Aorta (tissue), 5 donors: ENCODE data around the gene RNASE4. TPM values are rescaled to one million over a fixed set of nuclear protein-coding genes. Genes with fewer than 3 reads are reported as not detected.

Experiments
- ATAC-seq: fragments of 200-7000 bp; cut with Tn5 transposase; one replicate; pipeline ENCODE4 v1.9.1; 2022; ENCODE audit warnings: moderate library complexity; ENCODE audit not compliant: low FRiP score
- DNase-seq, 2 donors: peaks; one replicate each; pipeline ENCODE4 v3.0.0-alpha.2; 2020
- H3K27ac ChIP-seq, 2 donors: one replicate each; pipeline ENCODE4 v1.5.1; 2013; ENCODE audit warnings: low read length in 2 of 2, mild to moderate bottlenecking in 2 of 2, moderate library complexity in 2 of 2, control low read depth in 1 of 2, inconsistent platforms in 1 of 2, low read depth in 1 of 2
- H3K27me3 ChIP-seq, 2 donors: one replicate each; pipeline ENCODE4 v1.6.1; 2013; ENCODE audit warnings: control low read depth in 1 of 2, low read length in 1 of 2, mild to moderate bottlenecking in 1 of 2, moderate library complexity in 1 of 2; ENCODE audit not compliant: insufficient read depth in 2 of 2, control insufficient read depth in 1 of 2
- H3K36me3 ChIP-seq, 2 donors: one replicate each; pipeline ENCODE4 v1.6.1; 2013; ENCODE audit warnings: control low read depth in 1 of 2, low read length in 1 of 2, mild to moderate bottlenecking in 1 of 2; ENCODE audit not compliant: insufficient read depth in 2 of 2, control insufficient read depth in 1 of 2
- H3K4me1 ChIP-seq, 2 donors: one replicate each; pipeline ENCODE4 v1.6.1; 2013; ENCODE audit warnings: low read length in 2 of 2, control low read depth in 1 of 2, mild to moderate bottlenecking in 1 of 2, moderate library complexity in 1 of 2; ENCODE audit not compliant: insufficient read depth in 2 of 2, control insufficient read depth in 1 of 2
- H3K4me3 ChIP-seq, 2 donors: one replicate each; pipeline ENCODE4 v1.5.1; 2013; ENCODE audit warnings: low read length in 2 of 2, control low read depth in 1 of 2, mild to moderate bottlenecking in 1 of 2
- H3K9me3 ChIP-seq: one replicate; pipeline ENCODE4 v1.6.1; 2013; ENCODE audit warnings: mild to moderate bottlenecking, low read length; ENCODE audit not compliant: control insufficient read depth
- WGBS, 2 donors: extraction: QIAGEN DNeasy Blood & Tissue Kit; methylation state at CpG; one replicate each; pipeline ENCODE4 v1.1.7; 2013; 5-methylcytosine and 5-hydroxymethylcytosine counted together
- intact Hi-C, 2 donors: fragments of 100-400 bp; cut with DNase I; formaldehyde crosslinking; loops; one replicate each; pipeline versions ENCODE4 v1.14.2 to v1.15.0; 2022
- polyA plus RNA-seq, 2 donors: library from polyadenylated mRNA; stranded (reverse); fragments of 200-250 nt; gene quantifications; one replicate each; pipeline ENCODE4 v1.2.3, GENCODE V29; 2013
- total RNA-seq, 2 donors: library from RNA; stranded (reverse); fragmentation: NEBNext Ultra II Directional; extraction: Animal tissue kit (Norgen Biotek cat#: 25700); gene quantifications; one replicate each; pipeline ENCODE4 v1.2.1, GENCODE V29; 2021
- donor health status: healthy with polysubstance abuse.
- donor health status: Bipolar disorder and iron deficiency.
- donor health status: DM: no; HTN: no; CAD: no.
- donor health status: DM: no; HTN: no; CAD: no.
- donor health status: DM: yes; HTN: yes; CAD: no.

Gene RNASE4
- total and polyA plus RNA-seq, 4 donors = 37.4 to 85.1 (median 55.6) TPM

DNA sequence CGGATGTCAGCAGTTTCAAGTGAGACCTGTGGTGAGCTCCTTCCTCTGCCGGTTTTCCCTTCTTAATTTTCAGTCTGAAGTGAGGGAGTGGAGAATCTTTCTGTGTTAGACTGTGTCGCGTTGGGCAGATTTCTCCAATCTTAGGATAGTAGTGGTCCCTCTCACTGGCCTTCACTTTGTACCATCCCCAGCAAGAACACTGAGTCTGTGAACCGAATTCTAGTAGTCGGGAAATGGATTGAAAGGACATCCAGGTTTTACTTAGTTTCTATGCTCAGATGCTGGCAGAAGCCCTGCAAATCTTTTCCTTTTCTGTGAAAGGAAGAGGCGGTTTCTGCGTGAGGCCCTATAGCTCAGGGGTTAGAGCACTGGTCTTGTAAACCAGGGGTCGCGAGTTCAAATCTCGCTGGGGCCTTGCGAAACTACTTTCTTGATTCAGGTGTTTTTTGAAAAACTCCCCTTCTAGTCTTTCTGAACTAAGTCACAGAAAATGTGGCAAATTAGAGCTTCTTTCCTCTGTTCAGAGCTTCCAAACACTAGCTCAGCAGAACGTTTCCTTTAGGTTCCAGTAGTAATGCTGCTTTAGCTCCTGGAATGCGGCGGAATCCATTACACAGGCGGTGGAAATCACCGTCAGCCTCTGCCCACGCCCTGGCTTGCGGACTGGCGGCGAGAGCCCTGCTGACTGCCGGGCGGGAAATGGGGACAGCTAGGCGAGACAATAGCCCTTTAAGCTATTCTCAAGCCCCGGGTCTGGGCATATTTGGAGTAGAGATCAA lies 2.8 kb upstream of the RNASE4 start:
- ATAC-seq (peak; percentile 80), DNase-seq (peak; percentile 85 to 91)
- H3K9me3 ChIP-seq = no peaks in the 10 kb centered on the region
- intact Hi-C loops = loop anchor here (1.0 to 10.0 kb wide), 9 partner anchors 49 to 339 kb away; partner anchors contain the start of genes METTL17 (in 1 of the 2), PARP2 (in 1 of the 2), PIP4P1 (in 1 of the 2) and PNP (in 1 of the 2)
- WGBS, 2 donors = 0 to 1% methylated on average over 25 of the region's 25 CpGs
- no peaks in the 10 kb centered on the region for H3K36me3 ChIP-seq
- peaks cover 0 to 2% of the 10 kb centered on the region in 2 donors for H3K4me1 ChIP-seq
- peak overlapping the region; percentile 56 to 83 for H3K4me3 ChIP-seq
- H3K27me3 ChIP-seq = no peaks in the 10 kb centered on the region
- H3K27ac ChIP-seq = peak overlapping the region; percentile 78 to 98

DNA sequence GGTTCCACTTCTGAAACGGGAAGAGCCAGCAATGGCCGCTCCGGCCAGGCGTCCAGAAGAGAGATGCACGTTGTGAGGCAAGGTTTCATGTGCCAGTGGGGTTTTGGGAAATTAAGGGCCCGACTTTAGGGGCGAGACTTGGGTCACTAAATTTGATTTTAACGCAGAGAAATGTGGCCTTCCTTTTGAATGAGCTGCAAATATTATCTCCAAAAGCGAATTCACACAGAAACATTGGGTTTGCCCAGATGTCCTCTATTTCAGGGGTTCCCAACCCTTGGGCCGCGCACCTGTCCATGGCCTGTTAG lies 2.3 kb upstream of the RNASE4 start:
- 0 to 1% methylated on average over 11 of the region's 11 CpGs for WGBS, 2 donors
- Histone ChIP-seq H3K4me1 (peaks cover 0 to 2% of the 10 kb centered on the region in 2 donors), H3K9me3 (no peaks in the 10 kb centered on the region), H3K27me3 (no peaks in the 10 kb centered on the region), H3K27ac (peak overlapping the region; percentile 78 to 98), H3K4me3 (peak overlapping the region; percentile 56 to 83), H3K36me3 (no peaks in the 10 kb centered on the region)
- ATAC-seq (no peak), DNase-seq (no peak)
- intact Hi-C loops = loop anchor here (2.0 to 10.0 kb wide), 8 partner anchors 50 to 340 kb away; partner anchors contain the start of genes METTL17 (in 1 of the 2), PARP2 (in 1 of the 2), PIP4P1 (in 1 of the 2) and PNP (in 1 of the 2)

DNA sequence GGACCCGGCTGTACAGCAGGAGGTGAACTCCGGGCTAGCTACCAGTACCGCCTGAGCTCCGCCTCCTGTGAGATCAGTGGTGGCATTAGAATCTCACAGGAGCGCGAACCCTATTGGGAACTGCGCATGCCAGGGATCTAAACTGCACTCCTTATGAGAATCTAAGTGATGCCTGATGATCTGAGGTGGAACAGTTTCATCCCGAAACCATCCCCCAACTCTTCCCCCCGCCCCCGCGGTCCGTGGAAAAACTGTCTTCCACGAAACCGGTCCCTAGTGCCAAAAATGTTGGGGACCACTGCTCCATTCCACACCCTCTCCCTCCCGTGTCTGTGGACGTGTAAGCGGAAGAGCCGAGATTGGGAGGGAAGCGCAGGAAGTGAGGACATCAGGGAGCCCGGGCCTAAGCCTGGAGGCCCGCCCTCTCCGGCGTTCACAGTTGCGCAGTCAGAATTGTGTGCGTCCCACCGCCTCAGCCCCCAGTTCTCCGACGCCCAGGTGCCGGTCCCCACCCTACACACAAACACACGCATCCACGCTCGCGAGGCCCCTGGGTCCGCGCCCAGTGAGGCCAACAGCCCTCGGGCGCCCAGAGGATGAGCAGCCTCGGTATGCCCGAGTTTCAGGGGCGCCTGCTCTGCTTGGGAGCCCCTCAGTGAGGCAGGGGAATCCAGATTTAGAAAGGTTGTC lies 1.8 kb upstream of the RNASE4 start:
- intact Hi-C loops = loop anchor here (1.0 to 10.0 kb wide), 9 partner anchors 50 to 340 kb away; partner anchors contain the start of genes PARP2 (in 2 of the 2), METTL17 (in 1 of the 2), PIP4P1 (in 1 of the 2) and PNP (in 1 of the 2)
- Histone ChIP-seq H3K4me3 (peak overlapping the region; percentile 56 to 96), H3K36me3 (no peaks in the 10 kb centered on the region), H3K4me1 (peaks cover 0 to 2% of the 10 kb centered on the region in 2 donors), H3K27me3 (no peaks in the 10 kb centered on the region), H3K27ac (peak overlapping the region; percentile 78 to 100), H3K9me3 (no peaks in the 10 kb centered on the region)
- 0 to 1% methylated on average over 40 of the region's 40 CpGs for WGBS, 2 donors
- DNase-seq (peak; percentile 94 to 95), ATAC-seq (peak; percentile 92)

DNA sequence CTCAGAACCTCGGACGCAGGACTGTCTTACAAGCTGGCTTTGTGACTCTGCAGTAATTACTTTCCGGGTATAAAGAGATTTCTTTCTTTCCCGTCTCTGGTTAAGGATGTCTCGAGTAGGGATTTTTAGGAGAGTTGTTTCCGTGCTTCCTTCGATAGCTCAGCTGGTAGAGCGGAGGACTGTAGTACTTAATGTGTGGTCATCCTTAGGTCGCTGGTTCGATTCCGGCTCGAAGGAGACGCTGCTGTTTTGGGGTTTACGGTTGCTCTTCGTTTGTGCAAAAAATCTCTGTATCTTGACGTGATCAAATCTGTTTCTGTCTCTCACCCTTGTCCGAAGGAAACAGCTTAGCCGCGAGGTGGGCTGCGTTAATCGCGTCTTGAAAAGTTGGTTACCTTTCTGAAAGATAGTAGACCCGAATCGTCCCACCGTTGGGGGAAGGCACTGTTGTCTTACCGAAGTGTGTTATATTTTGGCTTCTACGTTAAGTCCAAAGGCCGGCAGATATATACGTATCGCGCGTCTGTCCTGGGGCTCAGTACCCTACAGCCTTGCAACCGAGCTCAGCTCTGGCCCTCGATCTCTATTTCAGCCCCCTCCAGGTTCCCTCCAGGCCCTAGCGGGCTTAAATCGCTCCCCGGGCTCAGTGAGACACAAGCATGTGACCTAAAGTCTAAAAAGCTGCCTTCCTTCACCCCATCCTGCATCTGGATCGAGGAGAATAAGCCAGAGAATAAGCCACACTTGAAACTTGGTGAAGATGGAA lies 1.1 kb upstream of the RNASE4 start:
- Histone ChIP-seq H3K27ac (peak overlapping the region; percentile 96 to 100), H3K4me1 (peaks cover 0 to 2% of the 10 kb centered on the region in 2 donors), H3K36me3 (peaks cover 0 to under 1% of the 10 kb centered on the region in 2 donors), H3K27me3 (no peaks in the 10 kb centered on the region), H3K4me3 (peak overlapping the region; percentile 56 to 96), H3K9me3 (no peaks in the 10 kb centered on the region)
- ATAC-seq (peak; percentile 84), DNase-seq (peak; percentile 84 to 90)
- 0 to 1% methylated on average over 38 of the region's 38 CpGs for WGBS, 2 donors
- intact Hi-C loops = loop anchor here (1.0 to 10.0 kb wide), 9 partner anchors 51 to 341 kb away; partner anchors contain the start of genes PARP2 (in 2 of the 2), METTL17 (in 1 of the 2), PIP4P1 (in 1 of the 2) and PNP (in 1 of the 2)

DNA sequence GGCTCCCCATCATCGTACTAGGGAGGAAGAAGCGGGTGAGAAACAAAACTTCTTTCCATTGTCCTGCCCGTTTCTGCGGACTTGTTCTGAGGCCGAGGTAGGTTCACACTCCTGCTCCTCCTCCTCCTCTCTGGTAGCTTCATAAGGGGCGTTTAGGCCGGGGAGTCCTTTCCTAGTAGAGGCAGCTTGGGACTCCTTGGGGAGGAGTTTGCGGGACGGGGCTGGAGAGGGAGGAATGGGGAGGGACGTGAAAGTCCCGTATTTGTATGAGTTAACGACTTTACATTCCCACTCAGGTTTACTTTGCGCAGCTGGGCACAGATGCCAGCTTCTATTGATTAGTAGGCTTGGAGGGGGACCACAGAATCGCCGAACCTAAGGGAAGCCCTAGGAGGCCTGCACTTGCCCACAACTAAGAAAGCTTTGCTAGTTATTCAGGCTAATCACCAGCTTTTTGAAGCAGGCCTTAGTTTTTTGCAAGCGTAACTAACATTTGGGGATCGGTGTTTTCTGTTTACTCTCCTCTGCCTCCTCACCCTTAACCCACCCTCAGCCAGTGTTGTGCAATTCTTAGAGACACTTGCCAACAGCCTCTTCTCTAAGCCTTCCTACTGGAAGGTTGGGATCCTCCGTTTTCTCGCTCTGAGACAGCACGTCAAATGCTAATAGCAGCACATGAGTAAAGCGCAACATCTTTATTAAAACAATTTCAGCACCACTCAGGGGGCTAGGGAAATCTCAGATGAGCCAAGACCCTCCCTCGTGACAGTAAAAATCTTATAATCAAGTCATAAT lies 499 bp downstream of the RNASE4 start:
- H3K27me3 ChIP-seq = no peaks in the 10 kb centered on the region
- intact Hi-C loops = loop anchor here (1.0 to 10.0 kb wide), 9 partner anchors 53 to 358 kb away; partner anchors contain the start of genes PIP4P1 (in 2 of the 2), METTL17 (in 1 of the 2) and PARP2 (in 1 of the 2)
- 5 to 6% methylated on average over 22 of the region's 22 CpGs for WGBS, 2 donors
- ATAC-seq (no peak), DNase-seq (peak in 1 of 2 donors; percentile 66)
- H3K36me3 ChIP-seq = peaks cover 0 to 3% of the 10 kb centered on the region in 2 donors
- H3K27ac ChIP-seq = peak overlapping the region; percentile 7 to 96
- H3K4me3 ChIP-seq = peak overlapping the region; percentile 60 to 89
- H3K9me3 ChIP-seq = no peaks in the 10 kb centered on the region
- peaks cover 0 to 2% of the 10 kb centered on the region in 2 donors for H3K4me1 ChIP-seq

DNA sequence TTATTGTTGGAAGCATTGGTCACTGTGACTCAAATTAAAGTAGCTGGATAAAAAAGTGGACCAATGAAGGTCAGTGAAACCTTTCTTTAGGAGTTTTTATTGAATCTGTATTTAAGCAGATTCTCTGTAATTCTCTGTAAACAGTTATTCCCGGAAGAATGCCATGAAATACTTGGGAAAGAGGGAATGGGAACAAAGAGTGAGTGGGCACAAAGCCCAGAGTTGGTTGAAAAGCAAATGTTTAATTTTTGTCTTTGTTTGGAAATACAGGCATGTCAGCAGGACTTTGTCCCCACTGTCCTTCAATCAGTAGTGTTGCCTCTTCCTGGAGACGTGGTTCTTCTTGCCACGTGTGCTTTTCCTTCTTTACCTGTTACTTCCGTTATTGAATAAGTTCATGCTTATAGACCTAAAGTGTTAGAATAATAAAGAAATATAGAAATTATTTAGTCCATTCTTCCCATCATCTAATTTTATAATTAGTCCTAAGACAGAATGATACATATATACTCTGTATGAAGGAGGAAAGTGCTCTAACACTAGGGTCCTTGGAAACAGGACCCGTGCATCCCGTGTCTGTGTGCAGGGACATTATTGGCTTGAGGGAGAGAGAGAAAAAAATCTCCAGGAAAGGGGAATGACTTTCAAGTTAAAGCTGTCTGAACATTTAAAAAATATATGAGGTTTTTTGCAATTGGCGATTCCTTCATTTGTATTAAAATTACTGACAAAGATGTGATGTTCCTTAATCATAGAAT lies 2.2 kb downstream of the RNASE4 start:
- H3K27ac ChIP-seq = no peak overlapping the region
- no peaks in the 10 kb centered on the region for H3K27me3 ChIP-seq
- intact Hi-C loops = loop anchor here (5.0 to 10.0 kb wide), 2 partner anchors 298 to 359 kb away; partner anchors contain the start of gene METTL17 (in 1 of the 2)
- no peaks in the 10 kb centered on the region for H3K4me1 ChIP-seq
- DNase-seq (no peak), ATAC-seq (no peak)
- H3K4me3 ChIP-seq = peak overlapping the region in 1 of 2 donors; percentile 46
- no peaks in the 10 kb centered on the region for H3K9me3 ChIP-seq
- peaks cover 0 to 3% of the 10 kb centered on the region in 2 donors for H3K36me3 ChIP-seq
- WGBS, 2 donors = 25 to 33% methylated on average over 7 of the region's 7 CpGs
